ENCODE results near the gene ANTXR2. TPM values are rescaled to one million over a fixed set of nuclear protein-coding genes. Genes with fewer than 3 reads are reported as not detected.

Gene ANTXR2
- total RNA-seq, 1 experiment from 2014 or later = 29.2 TPM

DNA sequence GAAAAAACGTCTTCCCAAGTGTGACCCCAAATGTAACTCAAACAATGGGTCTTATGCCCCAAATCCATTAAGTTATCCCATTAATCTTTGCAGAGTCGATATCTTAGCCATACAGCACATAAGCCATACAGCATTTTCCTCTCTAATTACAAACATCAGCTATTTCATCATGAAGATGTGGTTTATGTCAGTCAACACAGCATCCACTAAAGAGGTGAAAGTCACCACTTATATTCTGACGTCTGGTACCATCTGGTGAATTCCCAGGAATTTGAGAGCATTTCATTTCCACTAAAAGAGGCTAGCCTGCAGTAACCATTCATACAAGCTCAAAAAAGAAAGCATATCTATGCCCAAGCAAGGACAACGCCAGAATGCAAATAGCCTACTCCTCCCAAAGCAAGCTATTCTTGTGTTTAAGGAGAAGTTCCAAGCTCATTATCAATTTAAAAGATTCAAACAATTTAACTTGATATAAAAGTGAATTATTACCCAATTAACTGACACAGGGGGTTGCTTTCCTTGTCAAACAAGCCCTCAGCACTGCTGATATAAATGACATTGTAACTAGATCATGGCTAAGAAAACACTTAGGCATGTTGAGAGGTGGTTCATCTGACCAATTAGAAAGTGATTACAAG is 203.3 kb downstream of the ANTXR2 start:
- DNase-seq (ENCODE audit: low spot score) = no peak

DNA sequence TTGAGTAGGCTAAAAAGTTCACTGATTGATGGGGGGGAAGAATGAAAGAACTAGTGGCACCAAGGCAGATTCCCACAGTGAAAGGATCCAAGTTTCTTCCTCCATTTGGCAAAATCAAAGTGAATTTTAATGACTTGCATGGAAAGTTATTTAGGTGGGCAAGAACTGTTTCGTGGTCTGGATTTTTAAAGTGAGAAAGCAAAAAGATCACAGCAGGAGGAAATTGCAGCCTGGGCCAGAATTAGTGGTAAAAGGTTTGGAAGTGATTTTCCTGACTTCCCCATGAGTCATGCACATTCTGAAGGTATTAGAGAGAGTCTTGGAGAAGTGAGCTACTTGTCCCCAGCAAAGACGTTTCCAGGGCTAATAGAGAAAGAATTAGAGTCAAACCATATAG is 207.8 kb downstream of the ANTXR2 start:
- peak; percentile 59 for DNase-seq (ENCODE audit: low spot score)

DNA sequence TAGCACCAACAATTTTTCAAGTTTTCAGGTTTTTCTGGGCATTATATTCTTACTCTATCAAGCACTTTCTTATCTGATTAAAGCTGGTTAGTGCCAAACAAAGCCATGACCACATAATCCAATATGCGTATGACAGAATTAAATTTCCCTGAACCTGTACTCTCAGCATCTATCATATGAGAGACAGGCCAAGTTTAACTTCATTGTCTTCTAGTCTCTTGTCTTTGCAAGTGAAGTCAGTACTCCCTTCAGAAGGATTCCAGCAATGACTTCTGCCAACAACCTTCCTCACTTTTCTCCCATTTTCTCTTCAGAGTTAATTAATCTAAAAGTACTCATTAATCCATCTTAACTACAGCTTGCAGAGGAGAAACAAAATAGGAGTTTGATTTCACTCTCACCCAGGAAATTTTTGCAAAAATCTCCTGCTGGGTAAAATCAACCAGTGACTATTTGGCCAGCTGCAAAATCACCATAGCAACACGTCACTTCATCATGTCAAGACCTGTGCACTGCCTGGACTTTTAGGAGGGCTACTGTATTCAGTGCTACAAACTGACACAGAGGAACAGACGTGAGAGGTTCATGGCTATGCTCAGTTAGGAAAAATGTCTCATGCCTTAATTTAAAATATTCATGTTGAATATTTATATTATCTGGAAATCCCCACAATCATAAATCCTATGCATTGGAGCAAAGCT is 208.4 kb downstream of the ANTXR2 start:
- peak; percentile 0 for DNase-seq (ENCODE audit: low spot score)

DNA sequence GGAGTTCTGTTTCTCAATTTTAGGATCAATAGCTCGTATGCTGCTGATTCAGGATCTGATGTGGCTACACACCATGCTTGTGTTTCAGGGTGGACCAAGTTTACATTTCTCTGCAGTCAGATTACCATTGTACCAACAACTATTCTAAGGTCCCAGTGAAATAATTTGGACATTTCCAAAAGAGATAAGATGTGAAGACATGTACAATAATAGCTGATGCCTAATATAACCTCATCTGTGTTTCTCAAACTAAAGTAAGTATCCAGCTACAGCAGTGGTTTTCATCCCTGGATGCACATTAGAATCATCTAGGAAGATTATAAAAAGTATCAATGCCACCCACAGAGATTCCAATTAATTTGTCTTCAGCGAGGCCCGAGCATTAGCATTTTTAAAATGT is 209.7 kb downstream of the ANTXR2 start:
- DNase-seq (ENCODE audit: low spot score) = no peak

DNA sequence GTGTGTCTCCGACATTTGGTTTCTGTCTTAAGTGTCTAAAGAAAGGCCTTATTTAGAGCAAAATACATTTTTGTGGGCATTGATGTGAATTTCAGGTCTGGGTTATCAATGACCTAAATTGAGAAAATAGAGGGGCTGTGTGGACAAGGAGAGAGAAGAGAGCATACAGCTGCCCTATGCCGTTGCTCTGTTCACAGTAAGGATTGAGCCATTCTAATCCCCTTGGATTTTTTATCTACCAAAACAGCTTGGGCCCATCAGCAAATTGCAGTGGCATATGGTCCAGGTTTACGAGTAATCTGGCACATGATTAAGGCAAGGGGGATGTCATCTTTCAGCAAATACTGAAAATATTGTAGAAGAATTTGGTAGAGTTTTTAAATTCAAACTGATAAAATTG is 210.2 kb downstream of the ANTXR2 start:
- DNase-seq (ENCODE audit: low spot score) = no peak

DNA sequence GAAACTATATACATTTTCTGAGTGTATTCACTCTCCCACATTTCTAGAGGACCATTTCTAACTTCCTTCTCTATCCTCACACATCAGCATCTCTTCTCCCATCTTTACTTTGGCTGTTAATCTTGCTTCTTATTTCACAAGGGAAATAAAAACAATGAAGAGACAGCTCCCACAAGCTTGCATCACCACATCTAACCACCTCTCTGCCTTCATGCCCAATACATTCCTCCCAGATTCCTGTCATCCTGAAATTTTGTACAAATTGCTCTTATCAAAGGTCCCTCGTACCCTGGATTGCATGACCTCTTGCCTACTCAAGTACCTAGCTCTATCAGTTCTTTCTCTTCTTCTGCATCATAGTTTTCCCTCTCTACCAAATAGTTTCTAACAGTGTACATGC is 215.2 kb downstream of the ANTXR2 start:
- DNase-seq (ENCODE audit: low spot score) = no peak

DNA sequence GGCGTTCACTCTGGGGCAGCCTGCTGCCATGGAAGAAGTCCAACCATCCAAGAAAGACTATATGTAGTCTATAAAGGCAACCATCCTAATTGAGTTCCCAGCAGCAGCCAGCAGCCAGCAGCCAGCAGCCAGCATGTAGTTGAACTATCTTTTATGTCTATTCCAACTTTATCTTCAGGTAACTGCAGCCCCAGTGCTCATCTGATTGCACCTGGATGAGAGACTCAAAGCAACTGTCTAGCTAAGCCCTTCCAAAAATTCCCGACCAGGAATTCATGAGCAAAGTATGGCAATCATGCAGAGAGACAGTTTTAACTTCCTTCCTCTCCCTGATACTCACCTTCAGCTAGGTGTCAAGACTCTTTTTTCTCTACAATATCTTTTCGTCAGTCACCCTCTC is 216.8 kb downstream of the ANTXR2 start:
- DNase-seq (ENCODE audit: low spot score) = no peak

DNA sequence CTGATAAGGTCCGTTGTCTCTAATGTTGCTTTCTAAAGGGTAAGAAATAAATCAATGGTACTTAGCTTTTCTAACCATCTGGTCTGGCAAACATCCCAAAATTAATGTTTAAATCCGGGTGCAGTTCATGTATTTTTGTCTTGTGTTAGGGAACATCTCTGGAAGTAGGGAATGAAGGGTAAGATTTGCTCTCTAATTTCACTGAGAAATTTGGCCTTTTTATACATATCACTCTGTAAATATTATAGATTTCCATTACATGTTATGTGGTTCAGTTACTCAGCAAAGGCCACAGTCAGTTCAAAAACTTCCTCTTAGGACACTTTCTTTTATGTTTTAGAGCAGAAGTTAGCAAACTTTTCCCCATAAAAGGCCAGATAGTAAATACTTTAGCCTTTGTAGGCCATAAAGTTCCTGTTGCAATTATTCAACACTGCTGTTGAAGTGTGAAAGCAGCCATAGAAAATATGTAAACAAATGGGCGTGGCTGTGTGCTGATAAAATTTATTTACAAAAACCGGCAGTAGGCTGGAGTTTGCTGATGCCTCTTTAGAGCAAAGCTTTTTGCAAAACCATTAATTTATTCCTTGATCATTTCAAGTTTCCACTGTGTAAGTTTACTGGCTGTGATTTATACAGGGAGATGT is 218.1 kb downstream of the ANTXR2 start:
- no peak for DNase-seq (ENCODE audit: low spot score)

DNA sequence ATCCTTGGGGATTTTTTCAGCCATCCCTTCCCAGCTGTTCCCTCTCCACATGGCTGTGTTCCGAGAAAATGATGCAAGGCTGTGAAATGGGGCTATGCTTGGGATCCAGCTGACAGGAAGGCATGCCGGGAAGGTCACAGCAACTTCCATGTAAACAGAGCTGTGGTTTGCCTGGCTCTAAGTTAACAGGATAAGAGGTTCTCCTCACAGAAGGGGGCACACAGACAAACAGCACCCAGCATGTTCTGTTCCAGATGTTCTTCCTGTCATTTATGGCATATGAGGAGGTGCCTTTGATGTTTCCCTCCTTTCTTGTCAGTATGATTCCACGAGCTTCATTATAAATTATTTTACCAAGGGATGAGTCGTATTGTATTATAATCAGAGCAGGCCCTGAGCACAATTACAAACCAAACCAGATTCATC is 220.7 kb downstream of the ANTXR2 start:
- no peak for DNase-seq (ENCODE audit: low spot score)

DNA sequence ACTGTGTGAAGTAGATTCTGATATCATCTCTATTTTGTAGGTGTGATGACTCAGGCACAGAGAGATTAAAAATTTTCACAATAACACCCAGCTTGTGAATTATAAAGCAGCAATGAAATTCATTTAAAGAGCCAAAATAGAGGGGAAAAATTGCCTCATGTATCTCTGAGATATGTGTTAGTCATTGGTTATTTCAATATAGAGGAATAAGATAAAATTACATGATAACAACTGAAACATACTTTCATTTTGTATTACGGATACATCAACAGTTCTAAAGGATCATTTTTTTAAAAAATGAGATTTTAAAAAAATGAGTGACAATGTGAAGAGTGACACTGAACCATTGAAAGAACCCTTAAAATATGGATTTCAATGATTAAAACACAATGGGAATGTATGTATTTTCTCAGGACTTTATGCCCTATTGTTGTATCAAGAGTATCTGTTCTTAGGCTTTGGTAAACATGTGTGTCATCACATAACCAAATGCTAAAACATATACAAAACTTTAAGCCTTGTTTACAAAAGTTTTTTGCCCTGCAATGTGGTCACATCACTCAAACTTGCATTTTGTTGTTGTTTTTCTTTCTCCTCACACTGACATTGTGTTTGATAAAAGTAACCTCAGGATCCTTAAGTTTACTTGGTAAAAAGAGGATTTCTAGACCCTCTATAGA is 221.3 kb downstream of the ANTXR2 start:
- DNase-seq (ENCODE audit: low spot score) = no peak

Other genes with a start within 250 kb of the ANTXR2 start
- gene PRDM8, start 124.3 kb upstream of the ANTXR2 start, total RNA-seq (2014; rRNA removed; shearing (Covaris generic)) = 3.2 and 3.4 TPM in 2 replicates
- 0.91 and 1.5 TPM in 2 replicates for gene FGF5, start 193.4 kb upstream of the ANTXR2 start, total RNA-seq (2014; rRNA removed; shearing (Covaris generic))